ENCODE data around the gene PLXNB2. TPM values are rescaled to one million over a fixed set of nuclear protein-coding genes. Genes with fewer than 3 reads are reported as not detected.

Gene PLXNB2
- polyA plus RNA-seq, 3 donors = 38.2 to 368 (median 70.5) TPM

DNA sequence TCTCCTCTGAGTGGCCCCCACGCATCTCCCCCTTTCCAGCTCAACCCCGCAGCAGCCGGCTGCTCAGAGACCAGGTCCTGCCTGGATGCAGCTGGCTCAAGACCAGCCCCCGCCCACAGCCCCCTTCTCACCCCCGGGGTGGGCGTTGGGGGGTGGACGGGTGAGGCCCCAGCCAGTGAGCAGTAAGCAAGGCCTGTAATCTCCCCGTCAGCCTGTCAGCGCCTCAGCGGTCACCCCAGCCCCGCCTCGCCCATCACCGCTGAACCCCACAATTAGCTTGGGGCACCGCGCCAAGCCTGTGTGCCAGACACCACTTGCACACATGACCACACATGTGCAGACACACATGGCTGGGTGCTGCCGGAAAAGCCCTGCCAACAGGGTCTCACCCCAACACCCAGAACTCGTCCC, 5.9 kb downstream of the PLXNB2 start:
- Mint-ChIP-seq H3K4me1 (peaks cover 62% of the 10 kb centered on the region), H3K4me3 (peak overlapping the region; percentile 96), H3K27me3 (ENCODE audit: low read depth in 3 of 3) (peaks cover 0 to 1% (median 0%) of the 10 kb centered on the region in 3 donors), H3K27ac (peak overlapping the region; percentile 99 to 100 (median 100)), H3K9me3 (peaks cover 0 to 2% (median 0%) of the 10 kb centered on the region in 7 donors), H3K36me3 (peaks cover 8 to 33% of the 10 kb centered on the region in 2 donors)
- Histone ChIP-seq H3K79me2 (ENCODE audit: insufficient read depth, low read length) (peaks cover 98% of the 10 kb centered on the region), H4K20me1 (ENCODE audit: insufficient read depth, low read length) (peaks cover 92% of the 10 kb centered on the region), H3K36me3 (replicated peaks in 1 of 2; ENCODE audit: control insufficient read depth in 1 of 2, insufficient read depth in 2 of 2, low read length in 2 of 2) (peaks cover 7 to 16% of the 10 kb centered on the region in 2 donors), H3K9ac (ENCODE audit: insufficient read depth, low read length, poor library complexity, severe bottlenecking) (peak overlapping the region; percentile 94), H3K4me2 (replicated peaks; ENCODE audit: extremely low read depth, low read length, poor library complexity, severe bottlenecking) (peak overlapping the region; percentile 93), H2AFZ (ENCODE audit: insufficient read depth, low read depth, low read length, poor library complexity, severe bottlenecking) (no peak overlapping the region), H3K27me3 (ENCODE audit: control insufficient read depth in 2 of 2, insufficient read depth in 2 of 2, low read length in 2 of 2) (no peaks in the 10 kb centered on the region), H3K9me3 (replicated peaks in 1 of 2; ENCODE audit: control insufficient read depth in 1 of 2, insufficient read depth in 1 of 2, low read length in 2 of 2) (no peaks in the 10 kb centered on the region), H3K4me1 (ENCODE audit: control insufficient read depth in 1 of 2, insufficient read depth in 2 of 2, low read length in 2 of 2) (peaks cover 68 to 88% of the 10 kb centered on the region in 2 donors), H3K4me3 (replicated peaks in 1 of 3; ENCODE audit: low read depth in 2 of 3, low read length in 3 of 3) (peak overlapping the region; percentile 4 to 100 (median 43)), H3K27ac (ENCODE audit: low read depth in 1 of 2, low read length in 2 of 2) (peak overlapping the region; percentile 97 to 100)
- no peak for DNase-seq
- TF ChIP-seq, protein P1, sequence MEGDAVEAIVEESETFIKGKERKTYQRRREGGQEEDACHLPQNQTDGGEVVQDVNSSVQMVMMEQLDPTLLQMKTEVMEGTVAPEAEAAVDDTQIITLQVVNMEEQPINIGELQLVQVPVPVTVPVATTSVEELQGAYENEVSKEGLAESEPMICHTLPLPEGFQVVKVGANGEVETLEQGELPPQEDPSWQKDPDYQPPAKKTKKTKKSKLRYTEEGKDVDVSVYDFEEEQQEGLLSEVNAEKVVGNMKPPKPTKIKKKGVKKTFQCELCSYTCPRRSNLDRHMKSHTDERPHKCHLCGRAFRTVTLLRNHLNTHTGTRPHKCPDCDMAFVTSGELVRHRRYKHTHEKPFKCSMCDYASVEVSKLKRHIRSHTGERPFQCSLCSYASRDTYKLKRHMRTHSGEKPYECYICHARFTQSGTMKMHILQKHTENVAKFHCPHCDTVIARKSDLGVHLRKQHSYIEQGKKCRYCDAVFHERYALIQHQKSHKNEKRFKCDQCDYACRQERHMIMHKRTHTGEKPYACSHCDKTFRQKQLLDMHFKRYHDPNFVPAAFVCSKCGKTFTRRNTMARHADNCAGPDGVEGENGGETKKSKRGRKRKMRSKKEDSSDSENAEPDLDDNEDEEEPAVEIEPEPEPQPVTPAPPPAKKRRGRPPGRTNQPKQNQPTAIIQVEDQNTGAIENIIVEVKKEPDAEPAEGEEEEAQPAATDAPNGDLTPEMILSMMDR (IDR thresholded peaks at IDR 0.05) = no peak
- WGBS (ENCODE audit: insufficient coverage) = 58% methylated on average over 13 of the region's 17 CpGs
- intact Hi-C loops (cut with micrococcal nuclease) = loop anchor here (1.0 to 10.0 kb wide), 3 partner anchors 9 to 337 kb away; partner anchors contain the start of genes PIM3 (in 1 of the 2) and TYMP (in 1 of the 2)

DNA sequence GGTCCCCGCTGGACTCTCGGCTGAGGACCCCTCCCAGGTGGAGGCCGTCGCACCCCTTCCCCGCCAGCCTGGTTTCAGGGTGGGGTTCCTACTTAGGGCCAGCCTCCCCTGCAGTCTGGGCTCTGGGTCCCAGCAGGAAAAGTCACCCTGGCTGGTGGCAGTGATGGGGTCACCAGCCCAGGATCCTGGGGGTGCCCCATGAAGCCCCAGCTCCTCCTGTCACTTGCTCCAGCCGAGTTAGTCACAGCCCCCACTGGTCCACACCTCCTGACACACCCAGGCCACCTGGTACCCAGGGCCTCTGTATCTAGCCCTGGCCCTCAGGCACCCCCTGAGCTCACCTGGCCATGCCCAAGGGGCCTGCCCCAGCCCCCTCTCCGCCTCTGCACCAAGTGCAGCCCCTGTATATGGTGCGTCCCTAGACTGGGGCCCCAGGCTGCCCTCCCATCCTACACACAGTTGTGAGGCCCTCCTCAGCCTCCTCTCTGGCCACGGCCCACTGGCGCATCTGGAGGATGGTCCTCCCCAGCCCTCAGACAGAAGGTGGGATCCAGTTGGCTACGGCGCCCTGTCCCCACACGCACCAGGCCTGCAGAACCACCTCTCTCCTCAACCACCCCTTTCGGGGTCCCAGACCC, 6.7 kb downstream of the PLXNB2 start:
- Histone ChIP-seq H4K20me1 (ENCODE audit: insufficient read depth, low read length) (peaks cover 92% of the 10 kb centered on the region), H3K27me3 (ENCODE audit: control insufficient read depth in 2 of 2, insufficient read depth in 2 of 2, low read length in 2 of 2) (no peaks in the 10 kb centered on the region), H3K36me3 (replicated peaks in 1 of 2; ENCODE audit: control insufficient read depth in 1 of 2, insufficient read depth in 2 of 2, low read length in 2 of 2) (peaks cover 7 to 16% of the 10 kb centered on the region in 2 donors), H3K9ac (ENCODE audit: insufficient read depth, low read length, poor library complexity, severe bottlenecking) (peak overlapping the region; percentile 94), H3K79me2 (ENCODE audit: insufficient read depth, low read length) (peaks cover 98% of the 10 kb centered on the region), H3K27ac (ENCODE audit: low read depth in 1 of 2, low read length in 2 of 2) (peak overlapping the region in 1 of 2 donors; percentile 100), H3K4me3 (replicated peaks in 1 of 3; ENCODE audit: low read depth in 2 of 3, low read length in 3 of 3) (peak overlapping the region; percentile 18 to 100 (median 43)), H3K4me1 (ENCODE audit: control insufficient read depth in 1 of 2, insufficient read depth in 2 of 2, low read length in 2 of 2) (peaks cover 67 to 91% of the 10 kb centered on the region in 2 donors), H3K4me2 (replicated peaks; ENCODE audit: extremely low read depth, low read length, poor library complexity, severe bottlenecking) (peak overlapping the region; percentile 93), H2AFZ (ENCODE audit: insufficient read depth, low read depth, low read length, poor library complexity, severe bottlenecking) (no peak overlapping the region), H3K9me3 (replicated peaks in 1 of 2; ENCODE audit: control insufficient read depth in 1 of 2, insufficient read depth in 1 of 2, low read length in 2 of 2) (no peaks in the 10 kb centered on the region)
- no peak for DNase-seq
- Mint-ChIP-seq H3K9me3 (peaks cover 0 to 2% (median 0%) of the 10 kb centered on the region in 7 donors), H3K4me3 (peak overlapping the region; percentile 96), H3K4me1 (peaks cover 64% of the 10 kb centered on the region), H3K27me3 (ENCODE audit: low read depth in 3 of 3) (peaks cover 0 to 1% (median 0%) of the 10 kb centered on the region in 3 donors), H3K36me3 (peaks cover 8 to 33% of the 10 kb centered on the region in 2 donors), H3K27ac (peak overlapping the region in 4 of 7 donors; percentile 41 to 100 (median 84))
- TF ChIP-seq, protein P1 (IDR thresholded peaks at IDR 0.05) = no peak
- 89% methylated on average over 14 of the region's 14 CpGs for WGBS (ENCODE audit: insufficient coverage)
- intact Hi-C loops (cut with micrococcal nuclease) = loop anchor here (1.0 to 10.0 kb wide), 3 partner anchors 8 to 336 kb away; partner anchors contain the start of genes PIM3 (in 1 of the 2) and TYMP (in 1 of the 2)
